Stimulated activated naive B cell treated with anti-CD40 and anti-IgM and Interleukin-4, amounts not matched to agents 10 μg/mL and 1 μg/mL and 100 μg/mL, for 72 hours (primary cell): Measurements from ENCODE around the gene ASIC2.

ENCODE experiments used
- ATAC-seq, 2 donors: fragments of 150-1000 bp; cut with Tn5 transposase; replicated peaks; 2 replicates each; pipeline ENCODE4 v1.10.0; 2021; ENCODE audit warnings: moderate library complexity in 1 of 2
- DNase-seq: peaks from one replicate; pipeline ENCODE4 v3.0.0; 2021
- H3K27ac Mint-ChIP-seq: one replicate; pipeline ENCODE4 v1.8.0; 2022; ENCODE audit warnings: mild to moderate bottlenecking, mixed read lengths
- H3K27me3 Mint-ChIP-seq, 2 donors: one replicate each; pipeline ENCODE4 v1.8.0; 2022; ENCODE audit warnings: mixed read lengths in 2 of 2
- H3K36me3 Mint-ChIP-seq, 2 donors: one replicate each; pipeline ENCODE4 v1.8.0; 2022; ENCODE audit warnings: mixed read lengths in 2 of 2, mild to moderate bottlenecking in 1 of 2
- H3K4me1 Mint-ChIP-seq, 2 donors: one replicate each; pipeline ENCODE4 v1.8.0; 2022; ENCODE audit warnings: mixed read lengths in 2 of 2, mild to moderate bottlenecking in 1 of 2
- H3K4me3 Mint-ChIP-seq, 2 donors: one replicate each; pipeline ENCODE4 v1.8.0; 2022; ENCODE audit warnings: mild to moderate bottlenecking in 2 of 2, mixed read lengths in 2 of 2, moderate library complexity in 1 of 2
- H3K9me3 Mint-ChIP-seq, 2 donors: one replicate each; pipeline ENCODE4 v1.8.0; 2022; ENCODE audit warnings: mixed read lengths in 2 of 2, mild to moderate bottlenecking in 1 of 2

Gene ASIC2

GRCh38 chr17:33099252-33099651 is 193.8 kb downstream of the ASIC2 start:
- no peak overlapping the region for H3K4me3 Mint-ChIP-seq
- ATAC-seq (no peak), DNase-seq (no peak)
- H3K4me1 Mint-ChIP-seq, result no peaks in the 10 kb centered on the region
- no peaks in the 10 kb centered on the region for H3K36me3 Mint-ChIP-seq
- H3K27ac Mint-ChIP-seq, result no peak overlapping the region
- H3K9me3 Mint-ChIP-seq, result peaks cover 0 to 1% of the 10 kb centered on the region in 2 donors
- peaks cover 5% of the 10 kb centered on the region in 2 donors for H3K27me3 Mint-ChIP-seq

DNA sequence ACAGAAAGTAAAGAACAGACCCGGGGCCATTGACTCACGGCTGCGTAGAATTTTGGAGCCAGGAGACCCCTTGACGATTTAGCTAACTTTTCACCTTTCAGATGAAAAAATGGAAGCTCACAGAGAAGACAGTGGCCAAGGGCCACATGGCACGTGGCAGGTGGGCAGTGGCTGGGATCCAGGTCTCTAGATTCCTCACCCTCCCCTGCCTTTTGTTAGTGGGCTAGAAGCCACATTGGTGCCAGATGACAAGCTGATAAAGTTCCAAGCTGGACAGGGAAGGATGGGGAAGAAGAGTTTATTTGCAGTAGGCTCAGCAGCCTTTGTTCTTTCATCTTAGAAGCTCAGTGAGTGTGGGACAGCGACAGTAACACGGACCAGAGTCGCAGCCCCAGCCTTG is 195.7 kb downstream of the ASIC2 start:
- no peak overlapping the region for H3K27ac Mint-ChIP-seq
- DNase-seq (no peak), ATAC-seq (no peak)
- H3K4me1 Mint-ChIP-seq, result no peaks in the 10 kb centered on the region
- H3K36me3 Mint-ChIP-seq, result no peaks in the 10 kb centered on the region
- no peak overlapping the region for H3K4me3 Mint-ChIP-seq
- H3K27me3 Mint-ChIP-seq, result peaks cover 11 to 13% of the 10 kb centered on the region in 2 donors
- no peaks in the 10 kb centered on the region for H3K9me3 Mint-ChIP-seq

GRCh38 chr17:33096161-33096560 is 196.9 kb downstream of the ASIC2 start:
- ATAC-seq (no peak), DNase-seq (no peak)
- Mint-ChIP-seq H3K9me3 (no peaks in the 10 kb centered on the region), H3K36me3 (no peaks in the 10 kb centered on the region), H3K27me3 (peaks cover 9 to 13% of the 10 kb centered on the region in 2 donors), H3K4me1 (no peaks in the 10 kb centered on the region), H3K4me3 (no peak overlapping the region), H3K27ac (no peak overlapping the region)

GRCh38 chr17:33091271-33091670 is 201.8 kb downstream of the ASIC2 start:
- no peak for DNase-seq
- Mint-ChIP-seq H3K36me3 (no peaks in the 10 kb centered on the region), H3K4me3 (no peak overlapping the region), H3K27ac (no peak overlapping the region), H3K9me3 (no peaks in the 10 kb centered on the region), H3K4me1 (no peaks in the 10 kb centered on the region), H3K27me3 (peaks cover 18 to 24% of the 10 kb centered on the region in 2 donors)
- no peak for ATAC-seq

- no peaks in the 10 kb centered on the region for H3K4me1 Mint-ChIP-seq
- DNase-seq (no peak), ATAC-seq (no peak)
- no peaks in the 10 kb centered on the region for H3K36me3 Mint-ChIP-seq
- H3K4me3 Mint-ChIP-seq, result no peak overlapping the region
- no peaks in the 10 kb centered on the region for H3K9me3 Mint-ChIP-seq
- no peak overlapping the region for H3K27ac Mint-ChIP-seq
- H3K27me3 Mint-ChIP-seq, result peaks cover 18 to 24% of the 10 kb centered on the region in 2 donors
These were observed 202.3 kb downstream of the ASIC2 start for GRCh38 chr17:33090806-33091205.

GRCh38 chr17:33086878-33087277 is 206.2 kb downstream of the ASIC2 start:
- Mint-ChIP-seq H3K27ac (no peak overlapping the region), H3K9me3 (no peaks in the 10 kb centered on the region), H3K4me1 (no peaks in the 10 kb centered on the region), H3K36me3 (no peaks in the 10 kb centered on the region), H3K4me3 (no peak overlapping the region), H3K27me3 (peaks cover 5 to 22% of the 10 kb centered on the region in 2 donors)
- ATAC-seq (no peak), DNase-seq (no peak)

DNA sequence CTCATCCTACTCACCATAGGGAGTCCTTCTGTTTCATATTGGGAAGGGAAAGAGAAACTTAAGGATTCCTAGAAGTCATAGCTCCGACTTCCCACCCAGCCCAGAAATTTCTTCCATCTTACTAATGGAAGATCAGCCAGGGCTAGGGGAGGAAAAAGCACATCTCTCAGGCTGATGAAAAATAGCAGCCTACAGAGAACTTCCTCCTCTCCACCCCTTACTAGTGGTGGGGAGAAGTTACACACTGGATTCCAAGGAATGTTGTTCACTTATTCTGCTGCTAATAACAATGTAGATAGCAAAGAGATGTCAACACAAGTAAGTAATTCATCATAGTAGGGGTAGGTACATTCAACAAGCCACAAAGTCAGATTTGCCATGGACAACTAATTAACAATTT is 207.1 kb downstream of the ASIC2 start:
- peaks cover 5 to 18% of the 10 kb centered on the region in 2 donors for H3K27me3 Mint-ChIP-seq
- no peak overlapping the region for H3K27ac Mint-ChIP-seq
- DNase-seq (no peak), ATAC-seq (no peak)
- no peaks in the 10 kb centered on the region for H3K9me3 Mint-ChIP-seq
- H3K4me1 Mint-ChIP-seq, result no peaks in the 10 kb centered on the region
- no peaks in the 10 kb centered on the region for H3K36me3 Mint-ChIP-seq
- H3K4me3 Mint-ChIP-seq, result no peak overlapping the region

DNA sequence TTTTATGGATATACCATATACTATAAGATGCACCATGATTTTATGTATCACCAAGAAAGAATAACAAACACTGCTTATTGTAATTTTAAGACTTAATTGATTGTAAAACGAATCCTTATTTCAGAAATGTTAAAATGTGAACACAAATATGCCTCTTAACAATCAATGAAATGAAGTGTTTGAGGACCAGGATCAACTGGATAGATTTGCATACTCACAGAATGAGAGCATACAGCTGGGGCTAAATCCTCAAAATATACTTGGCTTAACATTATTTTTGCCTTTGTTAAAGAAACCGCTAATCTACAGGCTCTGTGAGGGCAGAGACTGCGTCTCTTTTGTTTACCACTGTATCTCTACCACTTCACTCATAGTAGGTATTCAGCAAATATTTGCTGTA is 207.8 kb downstream of the ASIC2 start:
- peaks cover 3 to 11% of the 10 kb centered on the region in 2 donors for H3K27me3 Mint-ChIP-seq
- ATAC-seq (no peak), DNase-seq (no peak)
- no peaks in the 10 kb centered on the region for H3K9me3 Mint-ChIP-seq
- no peaks in the 10 kb centered on the region for H3K4me1 Mint-ChIP-seq
- H3K36me3 Mint-ChIP-seq, result no peaks in the 10 kb centered on the region
- no peak overlapping the region for H3K4me3 Mint-ChIP-seq
- H3K27ac Mint-ChIP-seq, result no peak overlapping the region

DNA sequence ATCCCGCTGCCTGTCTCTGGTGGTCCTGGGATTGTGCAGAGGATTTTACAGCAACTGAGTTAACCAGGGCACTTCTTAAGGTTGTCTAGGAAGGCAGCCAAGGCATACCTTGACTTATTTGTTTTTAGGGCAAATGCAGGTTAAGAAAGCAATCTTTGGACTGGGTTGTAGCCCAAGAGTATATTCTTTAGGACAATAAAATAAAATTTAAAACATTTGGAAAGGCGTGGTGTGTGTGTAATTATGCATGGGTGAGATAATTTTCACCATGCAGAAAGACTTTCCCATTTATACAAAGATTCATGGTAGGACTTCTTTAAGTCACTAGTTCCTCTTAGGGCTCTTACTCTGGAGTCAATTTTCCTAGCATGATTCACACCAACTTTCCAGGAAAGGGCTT is 208.3 kb downstream of the ASIC2 start:
- Mint-ChIP-seq H3K4me1 (no peaks in the 10 kb centered on the region), H3K27ac (no peak overlapping the region), H3K36me3 (no peaks in the 10 kb centered on the region), H3K4me3 (no peak overlapping the region), H3K9me3 (no peaks in the 10 kb centered on the region), H3K27me3 (peaks cover 4 to 13% of the 10 kb centered on the region in 2 donors)
- ATAC-seq, result no peak
- DNase-seq, result no peak

DNA sequence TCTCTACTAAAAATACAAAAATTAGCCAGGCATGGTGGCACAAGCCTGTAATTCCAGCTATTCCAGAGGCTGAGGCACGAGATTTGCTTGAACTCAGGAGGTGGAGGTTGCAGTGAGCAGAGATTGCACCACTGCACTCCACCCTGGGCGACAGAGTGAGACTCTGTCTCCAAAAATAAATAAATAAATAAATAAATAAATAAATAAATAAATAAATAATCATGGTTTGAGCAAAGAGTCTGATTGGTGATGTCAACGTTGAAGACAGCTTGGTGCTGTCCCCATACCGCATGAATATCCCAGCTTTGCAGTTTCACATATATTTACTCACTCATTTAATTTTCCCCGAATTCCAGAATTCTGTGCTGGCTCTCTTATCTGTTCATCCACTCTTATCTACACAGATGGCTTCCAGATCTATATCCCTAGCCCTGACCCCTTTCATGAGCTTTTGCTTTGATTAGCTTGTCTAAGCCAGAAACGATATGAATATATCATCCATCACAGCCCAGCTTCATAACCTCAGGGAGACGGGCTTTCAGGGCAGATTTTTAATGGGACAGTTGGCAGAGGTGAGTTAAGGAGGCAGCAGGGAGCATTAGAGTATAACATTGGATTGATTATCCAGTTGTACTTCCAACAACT is 210.4 kb downstream of the ASIC2 start:
- DNase-seq, result no peak
- no peaks in the 10 kb centered on the region for H3K9me3 Mint-ChIP-seq
- no peak overlapping the region for H3K27ac Mint-ChIP-seq
- peaks cover 17% of the 10 kb centered on the region in 2 donors for H3K27me3 Mint-ChIP-seq
- no peaks in the 10 kb centered on the region for H3K36me3 Mint-ChIP-seq
- ATAC-seq, result no peak
- H3K4me3 Mint-ChIP-seq, result no peak overlapping the region
- no peaks in the 10 kb centered on the region for H3K4me1 Mint-ChIP-seq

GRCh38 chr17:33080091-33080490 is 213.0 kb downstream of the ASIC2 start:
- no peaks in the 10 kb centered on the region for H3K9me3 Mint-ChIP-seq
- ATAC-seq (no peak), DNase-seq (no peak)
- no peak overlapping the region for H3K4me3 Mint-ChIP-seq
- no peaks in the 10 kb centered on the region for H3K36me3 Mint-ChIP-seq
- no peaks in the 10 kb centered on the region for H3K4me1 Mint-ChIP-seq
- peaks cover 26 to 27% of the 10 kb centered on the region in 2 donors for H3K27me3 Mint-ChIP-seq
- H3K27ac Mint-ChIP-seq, result no peak overlapping the region

- ATAC-seq (no peak), DNase-seq (no peak)
- Mint-ChIP-seq H3K36me3 (no peaks in the 10 kb centered on the region), H3K4me3 (no peak overlapping the region), H3K27me3 (peaks cover 26 to 30% of the 10 kb centered on the region in 2 donors), H3K4me1 (no peaks in the 10 kb centered on the region), H3K27ac (no peak overlapping the region), H3K9me3 (no peaks in the 10 kb centered on the region)
These were observed 213.9 kb downstream of the ASIC2 start for GRCh38 chr17:33079201-33079600.

- Mint-ChIP-seq H3K27ac (no peak overlapping the region), H3K36me3 (no peaks in the 10 kb centered on the region), H3K9me3 (no peaks in the 10 kb centered on the region), H3K4me1 (no peaks in the 10 kb centered on the region), H3K4me3 (no peak overlapping the region), H3K27me3 (peaks cover 34 to 37% of the 10 kb centered on the region in 2 donors)
- DNase-seq (no peak), ATAC-seq (no peak)
These were observed 216.1 kb downstream of the ASIC2 start for GRCh38 chr17:33076979-33077378.

- Mint-ChIP-seq H3K4me3 (no peak overlapping the region), H3K27me3 (peaks cover 21 to 22% of the 10 kb centered on the region in 2 donors), H3K36me3 (no peaks in the 10 kb centered on the region), H3K27ac (no peak overlapping the region), H3K4me1 (no peaks in the 10 kb centered on the region), H3K9me3 (peaks cover 0 to 1% of the 10 kb centered on the region in 2 donors)
- DNase-seq, result no peak
- no peak for ATAC-seq
These were observed 219.7 kb downstream of the ASIC2 start for GRCh38 chr17:33073416-33073815.

GRCh38 chr17:33072421-33073161 is 220.5 kb downstream of the ASIC2 start:
- no peaks in the 10 kb centered on the region for H3K36me3 Mint-ChIP-seq
- no peak for DNase-seq
- no peaks in the 10 kb centered on the region for H3K4me1 Mint-ChIP-seq
- no peak for ATAC-seq
- H3K9me3 Mint-ChIP-seq, result peaks cover 0 to 1% of the 10 kb centered on the region in 2 donors
- no peak overlapping the region for H3K27ac Mint-ChIP-seq
- peaks cover 19 to 22% of the 10 kb centered on the region in 2 donors for H3K27me3 Mint-ChIP-seq
- no peak overlapping the region for H3K4me3 Mint-ChIP-seq
